Small intestine (tissue), 7 donors: ENCODE data around the gene ERC1. TPM values are rescaled to one million over a fixed set of nuclear protein-coding genes. Genes with fewer than 3 reads are reported as not detected.

Experiments
- DNase-seq, 2 donors: peaks; one replicate each; pipeline versions ENCODE4 v3.0.0 to v3.0.0-alpha.2; 2013
- FAIRE-seq: peaks from 2 replicates; lab custom pipeline; 2012; peaks lifted over from hg19 to GRCh38; lab: Jason Lieb, UNC
- H3K27ac ChIP-seq, 3 donors: one replicate each; pipeline ENCODE4 v1.5.1; 2013; ENCODE audit warnings: low read length in 2 of 3, mild to moderate bottlenecking in 2 of 3, control low read depth in 1 of 3, inconsistent platforms in 1 of 3, low read depth in 1 of 3, moderate library complexity in 1 of 3
- H3K27me3 ChIP-seq, 3 donors: one replicate each; pipeline ENCODE4 v1.6.1; 2013; ENCODE audit warnings: low read length in 3 of 3, inconsistent platforms in 1 of 3; ENCODE audit not compliant: control insufficient read depth in 3 of 3, insufficient read depth in 3 of 3
- H3K36me3 ChIP-seq, 3 donors: one replicate each; pipeline ENCODE4 v1.6.1; 2013; ENCODE audit warnings: low read length in 3 of 3, inconsistent platforms in 1 of 3, low read depth in 1 of 3, mild to moderate bottlenecking in 1 of 3, moderate library complexity in 1 of 3; ENCODE audit not compliant: control insufficient read depth in 3 of 3, insufficient read depth in 2 of 3
- H3K4me1 ChIP-seq, 3 donors: one replicate each; pipeline ENCODE4 v1.6.1; 2013; ENCODE audit warnings: low read length in 2 of 3, inconsistent platforms in 1 of 3, low read depth in 1 of 3, mild to moderate bottlenecking in 1 of 3, moderate library complexity in 1 of 3; ENCODE audit not compliant: control insufficient read depth in 3 of 3, insufficient read depth in 2 of 3
- H3K4me3 ChIP-seq, 3 donors: one replicate each; pipeline ENCODE4 v1.5.1; 2013; ENCODE audit warnings: low read length in 3 of 3, control low read depth in 1 of 3, inconsistent platforms in 1 of 3, low read depth in 1 of 3, mild to moderate bottlenecking in 1 of 3, moderate library complexity in 1 of 3
- H3K9me3 ChIP-seq, 2 donors: one replicate each; pipeline ENCODE4 v1.6.1; 2013; ENCODE audit warnings: low read depth in 1 of 2, low read length in 1 of 2; ENCODE audit not compliant: control insufficient read depth in 2 of 2, insufficient read depth in 1 of 2
- WGBS, 3 donors: extraction: QIAGEN DNeasy Blood & Tissue Kit; methylation state at CpG; one replicate each; pipeline ENCODE4 v1.1.7; 2013; 5-methylcytosine and 5-hydroxymethylcytosine counted together
- polyA plus RNA-seq, 4 donors: library from polyadenylated mRNA; stranded (reverse) in 3 of 4; unstranded in 1 of 4; fragments of 200-250 nt in 3 of 4; fragments of 120-200 nt in 1 of 4; gene quantifications; one replicate each; pipeline versions ENCODE4 v1.2.1 to v1.2.3, GENCODE V29; 2013
- donor health status: healthy with polysubstance abuse.
- donor health status: control.
- donor health status: control.
- donor health status: Bipolar disorder and iron deficiency.
- donor health status: healthy.

The ERC1 gene
- polyA plus RNA-seq, 4 donors: 1.8 to 16.7 (median 6.1) TPM

DNA sequence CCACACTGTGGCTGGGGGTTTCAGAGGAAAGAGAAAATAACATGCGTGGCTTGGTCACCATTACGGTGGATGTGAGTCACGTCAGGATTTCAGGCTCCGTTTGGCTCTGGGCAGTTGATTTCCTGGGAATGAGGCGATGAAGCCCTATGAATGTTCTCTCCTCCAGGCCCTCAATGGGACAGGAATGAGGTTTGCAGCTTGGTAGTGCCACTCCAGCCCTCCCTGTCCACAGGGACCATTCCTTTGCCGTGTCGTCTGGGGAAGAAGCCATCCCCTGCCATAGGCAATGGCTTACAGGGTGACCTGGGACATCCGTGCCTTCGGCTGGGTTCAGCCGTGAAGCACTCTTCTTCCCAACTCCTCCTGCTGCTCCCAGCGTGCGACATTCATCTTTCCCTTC, 508.3 kb downstream of the ERC1 start:
- DNase-seq: no peak
- no peak overlapping the region for H3K4me3 ChIP-seq
- H3K9me3 ChIP-seq: no peaks in the 10 kb centered on the region
- WGBS, 3 donors: 92 to 94% (median 93%) methylated on average over 12 of the region's 12 CpGs
- peaks cover 0 to 9% (median 0%) of the 10 kb centered on the region in 3 donors for H3K36me3 ChIP-seq
- no peak overlapping the region for H3K27ac ChIP-seq
- H3K27me3 ChIP-seq: peaks cover 0 to 2% (median 0%) of the 10 kb centered on the region in 3 donors
- no peak for FAIRE-seq
- no peaks in the 10 kb centered on the region for H3K4me1 ChIP-seq

DNA sequence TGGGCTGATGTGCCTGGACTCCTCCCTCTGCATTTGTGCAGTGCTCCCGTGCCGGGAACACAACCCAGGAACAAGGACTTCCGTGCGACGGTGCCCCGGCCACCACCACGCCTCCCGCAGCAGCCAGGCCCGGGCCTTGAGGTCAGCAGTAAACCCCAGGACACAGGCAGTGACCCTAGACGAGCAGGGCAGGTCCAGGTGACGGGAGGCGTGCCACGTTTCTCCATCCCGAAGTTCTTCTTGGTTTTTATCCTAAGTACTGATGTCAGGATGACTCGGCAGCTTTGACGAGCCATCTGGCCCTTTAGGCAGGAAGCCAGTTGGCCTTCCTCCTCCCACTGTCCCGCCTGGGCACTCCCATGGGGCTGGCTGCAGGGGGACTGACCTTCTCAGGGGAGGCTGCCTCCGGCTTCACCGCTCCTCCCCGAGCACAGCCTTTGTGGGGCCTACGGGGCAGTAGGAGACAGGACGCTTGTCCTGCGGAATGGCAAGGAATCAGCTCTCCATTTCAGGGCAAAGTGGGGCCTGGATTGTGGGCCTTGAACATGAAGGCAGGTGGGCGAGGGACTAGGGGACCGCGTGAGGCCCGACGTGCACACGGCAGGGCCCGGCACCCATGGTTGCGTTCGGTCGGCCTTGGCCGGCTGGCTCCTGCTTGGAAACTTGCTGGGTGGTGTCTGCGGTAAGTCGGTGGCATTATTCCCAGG, 509.2 kb downstream of the ERC1 start:
- no peak for FAIRE-seq
- peaks cover 0 to 5% (median 0%) of the 10 kb centered on the region in 3 donors for H3K36me3 ChIP-seq
- no peak overlapping the region for H3K4me3 ChIP-seq
- peaks cover 0 to 2% (median 0%) of the 10 kb centered on the region in 3 donors for H3K27me3 ChIP-seq
- 82 to 83% (median 82%) methylated on average over 34 to 36 of the region's 36 CpGs for WGBS, 3 donors
- no peaks in the 10 kb centered on the region for H3K9me3 ChIP-seq
- no peak for DNase-seq
- H3K4me1 ChIP-seq: no peaks in the 10 kb centered on the region
- H3K27ac ChIP-seq: no peak overlapping the region

- Histone ChIP-seq H3K27me3 (peaks cover 0 to 2% (median 0%) of the 10 kb centered on the region in 3 donors), H3K4me3 (no peak overlapping the region), H3K9me3 (no peaks in the 10 kb centered on the region), H3K27ac (no peak overlapping the region), H3K4me1 (no peaks in the 10 kb centered on the region), H3K36me3 (peaks cover 0 to 4% (median 0%) of the 10 kb centered on the region in 3 donors)
- no peak for FAIRE-seq
- DNase-seq: no peak
- 80 to 95% (median 88%) methylated on average over 10 of the region's 10 CpGs for WGBS, 3 donors
Observed at GRCh38 chr12:1501001-1501400, 510.0 kb downstream of the ERC1 start.

DNA sequence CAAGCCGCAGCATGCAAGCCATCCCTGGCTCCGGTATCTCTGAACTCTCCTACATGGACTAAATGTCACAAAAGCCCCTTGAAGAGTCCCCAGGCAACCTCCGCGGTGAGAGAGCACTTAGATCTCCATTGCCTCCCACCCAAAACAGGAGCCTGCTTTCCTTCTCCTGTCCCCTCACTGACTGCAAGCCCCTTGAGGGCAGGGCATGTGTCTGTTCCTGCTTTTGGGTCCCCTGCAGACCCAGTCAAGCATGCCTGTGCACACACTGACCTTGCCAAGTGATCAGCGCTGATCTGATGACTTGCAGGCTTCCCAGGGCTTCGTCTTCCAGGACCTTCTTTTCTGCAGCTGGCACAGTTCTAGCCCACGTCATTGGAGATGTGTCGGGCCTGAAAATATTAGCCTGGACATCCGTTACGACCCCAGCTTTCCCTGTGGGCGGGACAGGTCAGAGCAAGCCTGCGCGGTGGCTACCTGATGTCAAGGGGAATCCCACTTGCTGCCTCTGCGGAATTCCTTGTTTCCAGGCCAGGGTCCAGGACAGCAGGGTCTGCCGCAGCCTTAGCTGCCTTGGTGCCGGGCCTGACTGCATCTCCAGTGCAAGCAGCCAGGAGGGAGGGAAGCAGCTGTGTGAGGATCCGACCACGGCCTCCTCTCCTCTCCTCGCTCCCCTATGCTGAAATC, 510.8 kb downstream of the ERC1 start:
- no peak overlapping the region for H3K27ac ChIP-seq
- no peak overlapping the region for H3K4me3 ChIP-seq
- H3K9me3 ChIP-seq: no peaks in the 10 kb centered on the region
- H3K27me3 ChIP-seq: peaks cover 0 to 2% (median 0%) of the 10 kb centered on the region in 3 donors
- no peak for DNase-seq
- H3K4me1 ChIP-seq: no peaks in the 10 kb centered on the region
- H3K36me3 ChIP-seq: peaks cover 0 to 4% (median 0%) of the 10 kb centered on the region in 3 donors
- FAIRE-seq: no peak
- WGBS, 3 donors: 87 to 95% (median 94%) methylated on average over 17 to 19 of the region's 19 CpGs

DNA sequence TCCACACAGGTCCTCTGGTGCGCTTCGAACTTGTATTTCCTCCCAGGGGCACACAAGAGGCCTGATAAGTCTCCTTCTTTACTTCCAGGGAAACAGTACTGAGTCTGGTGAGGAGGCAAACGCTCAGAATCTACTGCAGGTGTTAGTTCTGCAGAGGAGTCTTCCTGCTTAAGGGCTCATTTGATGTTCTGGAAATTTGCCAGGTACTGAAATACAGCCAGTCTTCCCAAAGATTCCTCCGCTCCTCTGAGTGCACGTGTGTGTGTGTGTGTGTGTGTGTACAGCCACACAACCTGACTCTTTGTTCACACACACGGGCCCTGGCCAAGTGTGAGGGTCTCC, 511.3 kb downstream of the ERC1 start:
- FAIRE-seq (no peak), DNase-seq (no peak)
- Histone ChIP-seq H3K36me3 (peaks cover 0 to 4% (median 0%) of the 10 kb centered on the region in 3 donors), H3K9me3 (no peaks in the 10 kb centered on the region), H3K4me3 (no peak overlapping the region), H3K27ac (no peak overlapping the region), H3K4me1 (no peaks in the 10 kb centered on the region), H3K27me3 (peaks cover 0 to 2% (median 0%) of the 10 kb centered on the region in 3 donors)
- WGBS, 3 donors: 37 to 55% (median 47%) methylated on average over 6 of the region's 6 CpGs

DNA sequence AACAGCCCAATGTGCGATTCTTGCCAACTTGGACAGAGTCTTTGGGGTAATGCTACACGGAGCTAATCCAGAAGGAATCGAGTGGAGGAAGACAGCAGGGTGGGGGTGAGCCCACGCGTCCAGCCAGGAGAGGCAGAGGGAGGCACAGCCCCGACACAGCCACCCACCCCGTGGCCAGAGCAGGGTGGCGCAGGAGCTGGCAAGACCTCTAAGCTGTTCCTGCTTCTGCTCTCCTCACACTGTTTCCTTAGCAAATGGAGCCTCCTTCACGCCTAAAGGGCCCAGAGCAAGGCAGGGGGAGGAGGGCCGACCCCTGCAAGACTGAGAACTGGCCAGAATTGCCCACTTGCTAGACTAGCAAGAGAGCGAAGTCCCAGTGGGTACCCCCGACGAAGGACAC, 511.8 kb downstream of the ERC1 start:
- peaks cover 0 to 4% (median 0%) of the 10 kb centered on the region in 3 donors for H3K36me3 ChIP-seq
- DNase-seq (no peak), FAIRE-seq (no peak)
- H3K27me3 ChIP-seq: peaks cover 0 to 2% (median 0%) of the 10 kb centered on the region in 3 donors
- 76% methylated on average over 12 to 13 of the region's 13 CpGs for WGBS, 3 donors
- H3K4me3 ChIP-seq: no peak overlapping the region
- no peak overlapping the region for H3K27ac ChIP-seq
- no peaks in the 10 kb centered on the region for H3K9me3 ChIP-seq
- H3K4me1 ChIP-seq: no peaks in the 10 kb centered on the region

GRCh38 chr12:1503281-1503711, 512.3 kb downstream of the ERC1 start:
- no peak overlapping the region for H3K27ac ChIP-seq
- FAIRE-seq (no peak), DNase-seq (no peak)
- H3K36me3 ChIP-seq: peaks cover 0 to 4% (median 0%) of the 10 kb centered on the region in 3 donors
- 78 to 86% (median 84%) methylated on average over 19 to 22 of the region's 22 CpGs for WGBS, 3 donors
- H3K4me1 ChIP-seq: no peaks in the 10 kb centered on the region
- H3K27me3 ChIP-seq: peaks cover 0 to 2% (median 0%) of the 10 kb centered on the region in 3 donors
- no peak overlapping the region for H3K4me3 ChIP-seq
- no peaks in the 10 kb centered on the region for H3K9me3 ChIP-seq

DNA sequence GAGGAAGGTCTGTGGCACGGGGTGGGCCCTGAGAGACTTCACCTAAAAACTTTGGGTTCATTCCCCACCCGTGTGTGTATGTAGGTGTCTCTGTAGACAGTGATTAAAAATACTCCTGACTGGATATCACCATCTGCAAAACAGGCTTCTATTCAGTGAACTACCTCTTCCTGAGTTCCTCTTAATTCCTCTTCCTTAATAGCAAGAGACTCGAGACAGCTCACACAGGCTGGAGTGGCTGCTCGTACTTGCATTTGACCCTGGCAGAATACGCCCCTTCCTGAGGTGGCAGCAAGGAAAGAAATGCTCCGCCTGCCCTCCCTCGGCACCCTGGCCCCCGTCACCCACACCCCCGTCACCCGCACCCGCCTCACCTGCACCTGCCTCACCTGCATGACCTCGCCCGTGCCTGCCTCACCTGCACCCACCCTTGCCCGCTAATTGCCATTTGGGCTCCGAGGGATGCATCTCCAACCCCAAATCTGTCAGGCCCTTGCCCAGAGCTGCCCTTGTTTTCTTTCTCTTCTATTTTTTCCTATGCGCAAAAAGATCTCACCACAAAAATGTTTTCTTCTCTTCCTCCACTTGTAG, 513.4 kb downstream of the ERC1 start:
- 14 to 38% (median 27%) methylated on average over 10 to 16 of the region's 16 CpGs for WGBS, 3 donors
- Histone ChIP-seq H3K9me3 (no peaks in the 10 kb centered on the region), H3K27ac (no peak overlapping the region), H3K4me1 (no peaks in the 10 kb centered on the region), H3K4me3 (no peak overlapping the region), H3K27me3 (peaks cover 0 to 2% (median 0%) of the 10 kb centered on the region in 3 donors), H3K36me3 (peaks cover 0 to 4% (median 0%) of the 10 kb centered on the region in 3 donors)
- DNase-seq: no peak
- FAIRE-seq: no peak
